Urinary bladder (tissue), 4 donors: ENCODE data around the gene CNTN5. TPM values are rescaled to one million over a fixed set of nuclear protein-coding genes. Genes with fewer than 3 reads are reported as not detected.
A peak's percentile ranks its signal among the peaks of the same experiment; 100 is the strongest.

Source experiments
- DNase-seq: peaks from one replicate; pipeline ENCODE4 v3.0.0-alpha.2; 2015; ENCODE audit errors: extremely low spot score
- H3K27ac ChIP-seq: one replicate; pipeline ENCODE4 v1.5.1; 2013; ENCODE audit warnings: low read depth, mild to moderate bottlenecking, moderate library complexity
- H3K36me3 ChIP-seq: one replicate; pipeline ENCODE4 v1.6.1; 2013; ENCODE audit warnings: mild to moderate bottlenecking, moderate library complexity; ENCODE audit not compliant: insufficient read depth
- H3K4me1 ChIP-seq: one replicate; pipeline ENCODE4 v1.6.1; 2013; ENCODE audit warnings: mild to moderate bottlenecking, moderate library complexity; ENCODE audit not compliant: insufficient read depth
- H3K4me3 ChIP-seq: one replicate; pipeline ENCODE4 v1.5.1; 2013; ENCODE audit warnings: low read depth, low read length
- WGBS: extraction: QIAGEN DNeasy Blood & Tissue Kit; methylation state at CpG from one replicate; pipeline ENCODE4 v1.1.7; 2013; 5-methylcytosine and 5-hydroxymethylcytosine counted together
- polyA plus RNA-seq: library from polyadenylated mRNA; stranded (reverse); fragments of 200-250 nt; gene quantifications from one replicate; pipeline ENCODE4 v1.2.3, GENCODE V29; 2013
- total RNA-seq: library from RNA; depleted of rRNA; stranded (reverse); fragments of >200 nt; gene quantifications from one replicate; pipeline ENCODE4 v1.2.3, GENCODE V29; 2014
- donor health status: healthy with polysubstance abuse.
- donor health status: healthy.

Gene CNTN5
- total and polyA plus RNA-seq, 2 donors: 2.6 TPM; not detected in 1

DNA sequence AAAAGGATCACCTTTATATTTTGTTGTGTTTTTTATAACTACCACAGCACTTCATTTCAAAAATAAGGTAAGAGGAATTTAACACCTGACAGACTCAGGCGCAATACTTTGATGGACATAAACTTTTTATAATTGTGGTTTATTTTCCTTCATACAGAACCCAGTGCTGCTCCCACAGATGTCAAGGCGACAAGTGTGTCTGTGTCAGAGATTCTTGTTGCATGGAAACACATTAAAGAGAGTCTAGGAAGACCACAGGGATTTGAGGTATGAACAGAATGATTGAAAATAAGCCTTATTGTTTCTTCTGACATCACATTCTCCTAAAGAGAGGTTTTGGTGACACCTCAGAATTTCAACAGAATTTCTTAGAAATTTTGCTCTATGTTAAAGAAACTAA lies 1287.5 kb downstream of the CNTN5 start:
- Histone ChIP-seq H3K4me1 (no peaks in the 10 kb centered on the region), H3K27ac (no peak overlapping the region), H3K36me3 (no peaks in the 10 kb centered on the region), H3K4me3 (no peak overlapping the region)
- DNase-seq: no peak
- WGBS: 88% methylated on average over 2 of the region's 2 CpGs

DNA sequence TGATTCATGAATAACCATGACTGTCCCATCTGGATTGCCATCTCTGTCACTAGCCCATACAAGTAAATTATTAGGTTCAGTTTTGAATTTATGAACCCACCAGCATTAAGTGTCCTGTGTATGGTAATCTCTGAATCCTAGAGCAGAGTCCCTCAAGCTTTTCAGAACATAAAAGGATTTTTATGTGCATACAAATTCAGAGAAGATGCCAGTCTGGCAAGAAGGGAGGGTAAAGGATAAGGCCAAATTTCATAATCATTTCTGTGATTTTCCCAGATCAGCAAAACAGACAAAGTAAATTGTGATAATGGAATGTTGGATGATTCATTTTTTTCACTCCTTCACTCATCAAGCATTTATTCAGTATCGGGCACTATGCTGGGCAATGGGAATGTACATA lies 1295.2 kb downstream of the CNTN5 start:
- DNase-seq: no peak
- H3K4me3 ChIP-seq: no peak overlapping the region
- H3K27ac ChIP-seq: no peak overlapping the region
- no peaks in the 10 kb centered on the region for H3K36me3 ChIP-seq
- WGBS: 88% methylated on average over 1 of the region's 1 CpG
- no peaks in the 10 kb centered on the region for H3K4me1 ChIP-seq

- 56% methylated on average over 3 of the region's 3 CpGs for WGBS
- no peaks in the 10 kb centered on the region for H3K36me3 ChIP-seq
- no peak for DNase-seq
- H3K4me1 ChIP-seq: no peaks in the 10 kb centered on the region
- no peak overlapping the region for H3K27ac ChIP-seq
- no peak overlapping the region for H3K4me3 ChIP-seq
Observed at GRCh38 chr11:100316952-100317351, 1296.2 kb downstream of the CNTN5 start.

GRCh38 chr11:100319691-100320090 lies 1298.9 kb downstream of the CNTN5 start:
- DNase-seq: no peak
- Histone ChIP-seq H3K4me3 (no peak overlapping the region), H3K4me1 (no peaks in the 10 kb centered on the region), H3K27ac (no peak overlapping the region), H3K36me3 (no peaks in the 10 kb centered on the region)
- 51% methylated on average over 3 of the region's 3 CpGs for WGBS

GRCh38 chr11:100328626-100329340 lies 1308.0 kb downstream of the CNTN5 start:
- no peak overlapping the region for H3K4me3 ChIP-seq
- H3K27ac ChIP-seq: no peak overlapping the region
- H3K4me1 ChIP-seq: no peaks in the 10 kb centered on the region
- no peaks in the 10 kb centered on the region for H3K36me3 ChIP-seq
- WGBS: 91% methylated on average over 4 of the region's 4 CpGs
- no peak for DNase-seq

DNA sequence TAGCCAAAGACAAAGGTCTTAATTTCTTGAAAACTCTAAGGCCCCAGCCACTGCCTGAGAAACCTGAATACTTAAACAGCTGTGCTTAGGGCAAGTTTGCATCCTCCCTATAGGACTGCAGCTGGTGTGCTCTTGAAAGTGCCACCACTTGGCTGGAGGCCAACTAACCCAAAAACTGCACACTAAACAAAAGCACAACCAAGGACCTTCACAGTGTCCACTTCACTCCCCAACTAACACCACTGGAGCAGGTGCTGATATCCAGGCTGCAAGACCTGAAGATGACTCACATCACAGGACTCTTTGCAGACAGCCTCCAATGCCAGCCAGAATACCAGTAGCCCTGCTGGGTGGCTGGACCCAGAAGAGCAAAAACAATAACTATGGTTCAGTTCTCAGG lies 1308.6 kb downstream of the CNTN5 start:
- no peaks in the 10 kb centered on the region for H3K36me3 ChIP-seq
- no peak for DNase-seq

GRCh38 chr11:100336873-100337272 lies 1316.1 kb downstream of the CNTN5 start:
- no peak for DNase-seq
- Histone ChIP-seq H3K36me3 (no peaks in the 10 kb centered on the region), H3K4me1 (no peaks in the 10 kb centered on the region), H3K27ac (no peak overlapping the region), H3K4me3 (no peak overlapping the region)
- WGBS: 84% methylated on average over 4 of the region's 4 CpGs

More for the DNA sequence above, 1308.6 kb downstream of the CNTN5 start:
- no peaks in the 10 kb centered on the region for H3K4me1 ChIP-seq
- no peak overlapping the region for H3K4me3 ChIP-seq
- H3K27ac ChIP-seq: no peak overlapping the region

DNA sequence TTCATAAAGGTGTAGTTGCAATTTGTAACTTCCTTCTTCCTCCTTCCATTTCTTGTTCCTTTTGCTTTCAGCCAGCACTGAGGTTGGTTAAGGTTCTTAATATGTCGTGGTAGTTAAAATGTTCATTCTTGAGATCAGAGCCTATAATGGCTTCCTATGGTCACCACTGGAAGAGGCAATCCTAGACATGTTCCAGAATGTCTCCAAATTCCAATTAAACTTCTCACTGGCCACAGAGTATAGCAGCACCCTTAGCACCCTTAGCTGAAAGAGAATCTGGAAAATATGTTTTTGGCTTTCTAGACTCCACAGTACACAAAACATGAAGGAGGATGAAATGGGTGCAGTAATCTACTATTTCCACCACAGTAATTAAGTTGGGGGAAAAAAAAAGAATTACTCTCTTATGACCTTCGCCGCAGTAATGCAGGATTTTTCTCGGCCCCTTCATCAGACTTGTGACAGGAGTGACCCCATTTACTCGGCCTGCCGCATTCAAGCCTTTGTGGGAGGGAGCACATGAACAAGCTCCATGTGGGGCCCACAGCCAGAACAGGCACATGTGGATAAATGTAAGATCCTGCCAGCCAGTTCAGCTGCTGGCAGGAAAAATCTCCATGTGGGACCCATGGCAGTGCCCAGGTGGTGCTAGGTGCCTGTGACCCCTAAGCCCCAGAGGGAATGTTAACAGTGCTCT lies 1317.5 kb downstream of the CNTN5 start:
- WGBS: 93% methylated on average over 6 of the region's 6 CpGs
- Histone ChIP-seq H3K36me3 (no peaks in the 10 kb centered on the region), H3K27ac (no peak overlapping the region), H3K4me1 (no peaks in the 10 kb centered on the region), H3K4me3 (no peak overlapping the region)
- no peak for DNase-seq

- H3K36me3 ChIP-seq: no peaks in the 10 kb centered on the region
- no peaks in the 10 kb centered on the region for H3K4me1 ChIP-seq
- DNase-seq: no peak
- H3K27ac ChIP-seq: no peak overlapping the region
- 28% methylated on average over 9 of the region's 9 CpGs for WGBS
- H3K4me3 ChIP-seq: peak overlapping the region; percentile 6
Observed at GRCh38 chr11:100340466-100341319, 1319.9 kb downstream of the CNTN5 start.

DNA sequence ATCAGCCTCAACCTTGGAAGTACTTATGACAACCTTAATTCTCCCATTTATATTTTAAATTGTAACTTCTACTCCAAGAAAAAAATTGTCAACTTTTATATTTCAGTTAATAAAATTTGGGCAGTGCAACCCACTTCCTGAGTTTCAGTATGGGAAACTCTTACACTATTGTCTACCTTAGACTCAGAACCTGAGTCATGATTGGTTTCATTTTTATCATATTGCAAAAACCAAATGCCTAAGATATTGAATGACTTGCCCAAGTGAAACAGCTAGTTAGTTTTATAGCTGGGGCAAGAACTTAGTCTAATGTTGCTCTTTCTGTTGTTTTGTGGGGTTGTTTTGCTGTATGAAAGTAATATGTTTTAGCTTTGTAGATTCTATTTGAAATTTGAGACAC lies 1332.3 kb downstream of the CNTN5 start:
- Histone ChIP-seq H3K4me3 (no peak overlapping the region), H3K4me1 (no peaks in the 10 kb centered on the region), H3K36me3 (no peaks in the 10 kb centered on the region), H3K27ac (no peak overlapping the region)
- no peak for DNase-seq

DNA sequence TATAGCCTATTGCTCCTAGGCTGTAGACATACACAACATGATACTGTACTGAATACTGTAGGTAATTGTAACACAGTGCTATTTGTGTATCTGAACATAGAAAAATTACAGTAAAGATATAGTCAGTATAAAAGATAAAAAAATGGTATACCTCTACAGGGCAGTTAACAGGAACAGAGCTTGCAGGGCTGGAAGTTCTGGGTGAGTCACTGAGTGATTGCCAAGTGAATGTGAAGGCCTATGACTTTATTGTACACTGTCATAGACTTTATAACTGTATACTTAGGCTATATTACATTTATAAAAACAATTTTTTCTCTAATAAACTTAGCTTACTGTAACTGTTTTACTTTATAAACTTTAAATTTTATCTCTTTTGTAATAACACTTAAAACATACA lies 1334.0 kb downstream of the CNTN5 start:
- Histone ChIP-seq H3K4me1 (no peaks in the 10 kb centered on the region), H3K27ac (no peak overlapping the region), H3K36me3 (no peaks in the 10 kb centered on the region), H3K4me3 (no peak overlapping the region)
- no peak for DNase-seq

GRCh38 chr11:100356035-100356434 lies 1335.3 kb downstream of the CNTN5 start:
- DNase-seq: no peak
- H3K4me3 ChIP-seq: no peak overlapping the region
- H3K36me3 ChIP-seq: no peaks in the 10 kb centered on the region
- WGBS: 75% methylated on average over 4 of the region's 4 CpGs
- no peak overlapping the region for H3K27ac ChIP-seq
- no peaks in the 10 kb centered on the region for H3K4me1 ChIP-seq

GRCh38 chr11:100359281-100359680 lies 1338.5 kb downstream of the CNTN5 start:
- H3K4me3 ChIP-seq: no peak overlapping the region
- H3K27ac ChIP-seq: no peak overlapping the region
- 64% methylated on average over 4 of the region's 4 CpGs for WGBS
- no peaks in the 10 kb centered on the region for H3K4me1 ChIP-seq
- no peak for DNase-seq
- no peaks in the 10 kb centered on the region for H3K36me3 ChIP-seq

GRCh38 chr11:100367892-100368291 lies 1347.1 kb downstream of the CNTN5 start:
- Histone ChIP-seq H3K4me1 (no peaks in the 10 kb centered on the region), H3K4me3 (no peak overlapping the region), H3K27ac (no peak overlapping the region), H3K36me3 (no peaks in the 10 kb centered on the region)
- DNase-seq: no peak
